IPS DF 6.9 (cell line): ENCODE measurements around the gene TTC21A.

Source experiments
- DNase-seq: peaks from one replicate; pipeline ENCODE4 v3.0.0-alpha.2; 2013; ENCODE audit warnings: low read depth, low spot score
- H3K27ac ChIP-seq: one replicate; pipeline ENCODE4 v1.5.1; 2013; ENCODE audit warnings: low read length, control low read depth
- H3K27me3 ChIP-seq: 2 replicates; pipeline ENCODE4 v1.6.1; 2013; ENCODE audit warnings: mild to moderate bottlenecking, low read length; ENCODE audit not compliant: control insufficient read depth, insufficient read depth
- H3K36me3 ChIP-seq: 2 replicates; pipeline ENCODE4 v1.6.1; 2013; ENCODE audit warnings: low read length; ENCODE audit not compliant: control insufficient read depth, insufficient read depth
- H3K4me1 ChIP-seq: 2 replicates; pipeline ENCODE4 v1.6.1; 2013; ENCODE audit warnings: low read length; ENCODE audit not compliant: control insufficient read depth, insufficient read depth
- H3K4me3 ChIP-seq: 2 replicates; pipeline ENCODE4 v1.5.1; 2013; ENCODE audit warnings: mild to moderate bottlenecking, low read length
- H3K9me3 ChIP-seq: 2 replicates; pipeline ENCODE4 v1.6.1; 2013; ENCODE audit warnings: low read length, inconsistent platforms; ENCODE audit not compliant: control insufficient read depth, insufficient read depth
- WGBS: extraction: QIAGEN DNeasy Blood & Tissue Kit; methylation state at CpG from one replicate; pipeline ENCODE4 v1.1.7; 2013; ENCODE audit warnings: mixed read lengths, missing lambda C conversion rate; ENCODE audit not compliant: insufficient read length, insufficient coverage; 5-methylcytosine and 5-hydroxymethylcytosine counted together

The TTC21A gene

DNA sequence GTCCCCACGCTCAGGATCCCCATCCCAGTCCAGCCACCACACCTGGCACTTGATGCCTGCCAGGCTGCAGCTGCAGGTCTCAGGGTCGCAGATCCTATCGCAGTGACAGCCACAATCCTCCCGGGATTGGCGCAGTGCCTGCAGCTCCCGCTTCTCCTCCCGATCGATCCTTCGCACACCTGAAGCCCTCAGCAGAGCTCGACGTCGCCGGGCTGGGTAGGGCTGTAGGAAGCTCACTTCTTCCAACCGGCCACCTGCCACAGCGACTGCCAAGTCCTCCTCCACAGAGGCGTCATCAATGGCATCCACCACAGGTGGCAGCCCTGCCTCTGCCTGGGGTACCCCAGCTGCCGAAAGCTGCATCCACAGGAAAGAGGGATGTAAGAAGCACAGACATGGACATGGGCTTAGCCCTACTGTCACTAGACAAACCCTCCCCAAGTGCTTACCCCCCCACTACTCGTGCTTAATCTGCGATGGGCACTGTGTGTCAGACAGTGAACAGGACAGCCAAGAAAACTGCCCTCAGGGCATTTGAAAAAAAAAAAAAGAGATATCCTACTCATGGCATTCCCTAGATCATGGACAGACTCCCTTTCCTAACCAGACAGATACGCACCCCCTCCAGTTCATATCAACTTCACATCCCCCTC lies 36.7 kb downstream of the TTC21A start:
- Histone ChIP-seq H3K27ac (no peak overlapping the region), H3K36me3 (peaks cover 27% of the 10 kb centered on the region)

DNA sequence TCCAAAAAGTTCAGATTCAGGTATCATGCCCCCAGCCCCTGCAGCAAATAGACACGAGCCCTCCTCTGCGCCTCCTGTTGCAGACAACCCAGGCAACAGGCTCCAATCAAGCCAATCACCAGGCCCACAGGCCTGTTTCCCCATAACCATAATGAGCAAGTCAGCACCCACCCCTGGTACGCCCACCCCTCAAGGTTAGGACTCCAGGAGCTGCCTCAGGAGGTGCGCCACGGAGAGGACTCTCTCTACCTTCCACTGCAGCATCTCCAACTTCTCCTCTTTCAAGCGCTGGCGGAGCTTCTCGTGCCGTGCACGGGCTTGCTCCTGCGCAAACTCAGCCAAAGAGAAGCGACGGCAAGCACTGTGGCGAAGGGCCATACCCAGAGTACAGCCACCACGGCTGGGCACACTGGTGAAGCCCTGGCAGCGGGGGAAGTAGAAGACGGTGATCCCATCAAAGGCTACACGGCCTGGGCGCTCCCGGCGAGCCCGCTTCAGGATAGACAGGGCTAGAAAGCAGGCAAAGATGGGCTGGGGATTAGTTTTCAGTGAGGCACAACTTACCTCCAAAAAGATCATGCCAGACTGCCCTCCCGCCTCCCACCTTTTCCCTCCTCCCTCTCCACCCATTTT lies 37.4 kb downstream of the TTC21A start:
- H3K36me3 ChIP-seq: peaks cover 27% of the 10 kb centered on the region
- no peak for DNase-seq
- H3K9me3 ChIP-seq: no peaks in the 10 kb centered on the region
- peaks cover 12% of the 10 kb centered on the region for H3K4me1 ChIP-seq
- H3K27me3 ChIP-seq: no peaks in the 10 kb centered on the region
- no CpG with 5 or more reads among the region's 23 CpGs for WGBS
- H3K4me3 ChIP-seq: no peak overlapping the region
- H3K27ac ChIP-seq: no peak overlapping the region

More for the DNA sequence above, 36.7 kb downstream of the TTC21A start:
- Histone ChIP-seq H3K4me3 (no peak overlapping the region), H3K9me3 (no peaks in the 10 kb centered on the region), H3K4me1 (peaks cover 12% of the 10 kb centered on the region), H3K27me3 (no peaks in the 10 kb centered on the region)
- no peak for DNase-seq
- no CpG with 5 or more reads among the region's 20 CpGs for WGBS

DNA sequence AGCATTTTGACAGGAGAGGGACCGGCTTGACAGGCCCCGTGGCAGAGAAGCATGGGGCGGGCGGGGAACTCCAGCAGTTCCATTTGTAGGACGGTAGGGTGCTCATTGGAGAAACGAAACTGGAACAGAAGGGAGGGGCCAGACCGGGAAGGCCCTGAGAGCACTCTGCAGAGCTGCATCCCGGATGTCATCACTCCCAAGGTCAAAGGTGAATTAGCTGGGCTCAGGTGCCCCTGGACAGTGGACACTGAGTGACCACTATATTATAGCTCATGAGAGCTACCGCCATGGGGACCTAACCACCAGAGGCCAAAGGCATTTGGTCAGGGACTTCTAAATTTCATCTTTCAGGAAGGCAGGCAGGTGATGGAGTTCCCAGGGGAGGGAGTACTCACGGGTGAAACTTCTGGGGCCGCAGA lies 38.6 kb downstream of the TTC21A start:
- Histone ChIP-seq H3K9me3 (no peaks in the 10 kb centered on the region), H3K27me3 (no peaks in the 10 kb centered on the region), H3K27ac (no peak overlapping the region), H3K36me3 (peaks cover 27% of the 10 kb centered on the region), H3K4me3 (no peak overlapping the region), H3K4me1 (peaks cover 17% of the 10 kb centered on the region)
- no CpG with 5 or more reads among the region's 11 CpGs for WGBS
- no peak for DNase-seq

DNA sequence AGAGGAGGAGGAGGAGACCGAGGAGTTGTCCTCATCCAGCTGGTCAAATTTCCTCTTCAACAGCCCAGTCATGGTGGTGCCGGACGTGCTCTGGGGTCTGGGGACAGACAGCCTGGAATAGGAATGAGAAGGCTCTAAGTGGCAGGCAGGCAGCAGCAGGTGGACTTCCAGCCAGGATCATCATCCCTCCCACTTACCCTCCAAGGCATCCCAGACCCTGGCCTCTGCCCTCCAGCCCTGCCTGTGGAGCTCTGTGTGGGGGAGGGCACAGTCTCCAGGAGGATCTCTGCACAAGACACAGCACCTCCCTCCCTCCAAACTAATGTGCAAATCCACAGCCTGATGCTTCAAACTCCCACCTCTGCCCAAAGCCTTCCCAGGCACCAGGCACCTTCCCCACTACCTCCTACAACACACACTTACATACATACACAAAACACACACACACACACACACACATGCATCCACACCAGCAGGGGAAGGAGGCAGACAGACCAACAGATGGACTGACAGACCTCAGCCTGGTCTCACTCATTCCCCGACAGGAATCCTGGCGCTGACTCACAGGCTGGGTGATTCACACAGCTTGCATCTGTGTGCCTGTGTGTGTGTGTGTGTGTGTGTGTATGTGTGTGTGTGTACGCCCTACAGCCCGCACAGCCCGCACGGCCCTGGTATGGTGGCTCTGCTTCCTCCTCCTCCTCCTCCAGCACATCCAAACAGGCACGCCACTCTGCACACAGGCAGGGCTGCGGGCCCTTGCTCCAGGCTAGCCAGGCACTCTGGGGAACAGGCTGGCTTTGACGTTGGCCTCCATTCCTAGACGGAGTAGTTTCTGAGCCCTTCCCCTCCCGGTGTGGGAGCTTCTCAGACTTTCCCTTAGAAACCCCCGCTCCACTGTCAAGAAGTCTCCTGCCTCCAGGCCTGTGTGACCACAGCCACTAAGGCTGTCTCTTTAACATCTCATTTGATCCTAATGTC lies 39.4 kb downstream of the TTC21A start:
- Histone ChIP-seq H3K4me3 (no peak overlapping the region), H3K9me3 (no peaks in the 10 kb centered on the region), H3K27me3 (no peaks in the 10 kb centered on the region), H3K36me3 (peaks cover 27% of the 10 kb centered on the region), H3K27ac (no peak overlapping the region), H3K4me1 (peaks cover 22% of the 10 kb centered on the region)
- DNase-seq: no peak
- WGBS: no CpG with 5 or more reads among the region's 15 CpGs

DNA sequence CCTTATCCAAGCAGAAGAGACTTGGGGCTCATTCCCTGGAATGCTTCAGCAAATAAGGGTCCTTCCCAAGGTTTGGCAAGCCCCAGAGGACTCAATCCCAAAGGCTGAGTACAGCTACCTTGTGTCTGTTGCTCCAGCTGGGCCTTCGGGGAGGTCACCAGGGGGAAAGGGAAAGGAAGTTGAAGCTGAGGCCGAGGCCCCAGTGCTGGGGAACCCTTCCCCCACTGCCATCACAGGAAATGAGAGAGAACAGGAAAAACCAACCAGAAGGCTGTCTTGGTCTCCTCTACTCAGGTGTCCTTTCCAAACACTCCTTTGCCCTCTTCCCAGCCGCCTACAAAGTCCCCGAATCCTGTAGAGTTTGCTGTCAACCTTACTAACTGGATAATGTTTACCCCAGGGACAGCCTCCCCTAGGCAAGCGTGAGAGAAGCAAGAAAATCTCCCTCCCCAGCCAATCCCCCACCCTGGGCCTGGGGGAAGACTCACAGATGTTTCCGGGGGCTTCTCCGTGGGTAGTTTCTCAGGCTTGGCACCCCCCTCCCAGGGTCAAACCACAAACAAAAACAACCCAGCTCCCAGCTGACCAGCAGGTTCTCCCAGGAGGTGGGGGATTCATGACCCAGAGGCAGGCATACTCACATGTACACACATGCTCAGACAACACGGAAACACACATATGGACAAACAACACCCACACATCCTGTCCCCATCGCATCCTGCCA lies 40.4 kb downstream of the TTC21A start:
- H3K4me1 ChIP-seq: peaks cover 22% of the 10 kb centered on the region
- H3K9me3 ChIP-seq: no peaks in the 10 kb centered on the region
- no peak for DNase-seq
- peaks cover 23% of the 10 kb centered on the region for H3K36me3 ChIP-seq
- no peaks in the 10 kb centered on the region for H3K27me3 ChIP-seq
- H3K27ac ChIP-seq: no peak overlapping the region
- H3K4me3 ChIP-seq: no peak overlapping the region
- no CpG with 5 or more reads among the region's 9 CpGs for WGBS

DNA sequence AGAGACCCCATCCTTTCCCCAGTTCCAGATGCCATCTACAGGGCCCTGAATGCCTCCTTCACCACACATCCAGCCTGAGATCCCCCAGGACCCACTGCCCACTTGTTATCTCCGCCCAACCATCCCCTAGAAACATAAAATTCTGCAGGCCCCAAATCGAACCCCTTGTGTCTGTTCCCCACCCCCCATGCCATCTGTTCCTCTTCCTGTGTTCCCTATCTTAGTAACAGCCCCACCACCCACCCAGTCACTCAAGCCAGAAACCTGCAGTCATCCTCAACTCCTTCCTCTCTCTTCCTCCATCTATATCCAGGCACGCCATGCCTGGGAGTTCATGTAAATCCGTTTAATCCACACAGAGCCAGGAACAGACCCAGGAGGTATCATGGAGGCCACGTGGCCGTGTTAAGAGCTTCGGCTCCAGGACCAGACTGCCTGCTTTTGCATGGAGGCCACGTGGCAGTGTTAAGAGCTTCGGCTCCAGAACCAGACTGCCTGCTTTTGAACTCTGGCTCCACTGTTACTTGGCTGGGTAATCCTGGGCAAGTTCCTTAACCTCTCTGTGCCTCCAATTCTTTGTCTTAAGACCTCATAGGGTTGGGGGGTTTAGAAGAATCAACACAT lies 41.1 kb downstream of the TTC21A start:
- no peaks in the 10 kb centered on the region for H3K9me3 ChIP-seq
- no peaks in the 10 kb centered on the region for H3K27me3 ChIP-seq
- no CpG with 5 or more reads among the region's 9 CpGs for WGBS
- H3K36me3 ChIP-seq: peaks cover 16% of the 10 kb centered on the region
- H3K4me3 ChIP-seq: no peak overlapping the region
- H3K27ac ChIP-seq: no peak overlapping the region
- peaks cover 22% of the 10 kb centered on the region for H3K4me1 ChIP-seq
- DNase-seq: no peak

DNA sequence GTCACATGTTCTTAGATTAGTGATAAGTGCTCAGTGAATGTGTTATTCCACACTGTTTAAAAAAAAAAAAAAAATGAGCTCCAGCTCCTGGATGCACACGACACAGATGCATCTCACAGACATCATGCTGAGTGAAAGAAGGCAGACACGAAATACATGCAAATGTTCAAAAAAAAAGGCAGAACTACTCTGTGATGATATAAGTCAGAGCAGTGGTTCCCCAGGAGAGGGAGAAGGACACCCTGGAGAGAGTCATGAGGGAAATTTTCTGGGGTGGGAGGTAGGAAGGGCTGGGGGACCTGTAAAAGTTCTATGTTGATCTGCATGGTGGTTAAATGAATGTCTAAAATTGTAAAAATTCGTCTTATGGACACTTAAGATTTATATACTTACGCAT lies 41.6 kb downstream of the TTC21A start:
- Histone ChIP-seq H3K27me3 (no peaks in the 10 kb centered on the region), H3K4me3 (no peak overlapping the region), H3K36me3 (peaks cover 11% of the 10 kb centered on the region), H3K27ac (no peak overlapping the region), H3K9me3 (no peaks in the 10 kb centered on the region), H3K4me1 (peaks cover 22% of the 10 kb centered on the region)
- WGBS: no CpG with 5 or more reads among the region's 4 CpGs
- DNase-seq: no peak

DNA sequence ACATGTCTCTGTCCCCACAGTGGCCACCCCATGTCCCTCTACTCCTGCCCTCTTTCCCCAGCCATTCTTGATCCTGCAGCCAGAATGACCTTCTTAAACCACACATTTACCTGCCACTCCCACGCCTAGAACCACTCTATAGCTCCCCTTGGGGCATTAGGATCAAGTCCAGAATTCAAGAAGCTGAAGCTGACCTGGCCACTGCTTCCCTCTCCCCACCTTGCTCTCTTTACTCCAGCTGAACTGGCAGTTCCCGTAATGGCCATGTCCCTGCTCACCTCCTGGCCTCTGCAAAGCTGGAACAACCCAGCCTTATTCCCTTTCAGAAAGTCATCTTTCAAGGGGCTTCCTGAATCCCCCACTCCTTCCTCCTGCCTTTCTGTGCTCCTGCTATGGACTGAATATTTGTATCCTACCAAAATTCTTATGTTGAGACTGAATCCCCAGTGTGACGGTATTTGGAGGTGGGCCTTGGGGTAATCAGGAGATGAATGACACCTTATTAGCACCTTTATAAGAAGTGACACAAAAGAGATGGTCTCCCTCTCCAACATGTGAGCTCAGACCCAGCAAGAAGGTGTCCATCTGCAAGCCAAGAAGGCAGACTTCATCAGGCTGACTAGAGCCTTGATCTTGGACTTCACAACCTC lies 42.1 kb downstream of the TTC21A start:
- H3K27ac ChIP-seq: no peak overlapping the region
- no peaks in the 10 kb centered on the region for H3K27me3 ChIP-seq
- peaks cover 23% of the 10 kb centered on the region for H3K4me1 ChIP-seq
- H3K36me3 ChIP-seq: peaks cover 6% of the 10 kb centered on the region
- WGBS: no CpG with 5 or more reads among the region's 3 CpGs
- H3K9me3 ChIP-seq: no peaks in the 10 kb centered on the region
- no peak overlapping the region for H3K4me3 ChIP-seq
- DNase-seq: no peak

DNA sequence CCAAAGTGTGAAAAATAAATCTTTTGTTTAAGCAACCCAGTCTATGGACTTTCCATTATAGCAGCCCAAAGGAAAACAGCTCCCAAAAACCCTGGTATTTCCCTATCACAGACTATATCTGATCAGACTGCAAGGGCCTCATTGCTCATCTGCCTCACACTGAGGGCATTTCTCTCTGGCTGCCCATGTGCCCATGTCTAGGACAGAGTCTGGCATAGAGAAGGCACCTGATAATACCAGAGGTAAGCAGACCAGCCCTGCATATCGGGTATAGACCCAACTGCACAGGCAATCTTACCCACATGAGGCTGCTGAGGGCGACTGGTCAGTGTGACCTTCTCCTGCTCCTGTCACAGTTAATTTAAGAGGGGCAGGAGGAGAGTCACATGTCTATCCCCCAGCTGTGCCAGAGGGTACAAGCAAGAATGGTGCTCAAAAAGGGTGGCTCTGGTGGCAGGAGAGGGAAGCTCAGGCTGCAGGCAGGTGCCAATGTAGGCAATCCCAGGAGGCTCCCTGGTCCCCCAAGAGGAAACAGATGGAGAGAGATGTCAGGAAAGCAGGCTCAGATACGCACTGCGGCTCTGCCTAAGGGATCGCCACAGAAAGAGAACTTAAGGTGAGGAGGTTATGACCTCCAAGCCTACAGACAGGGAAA lies 42.8 kb downstream of the TTC21A start:
- no peak overlapping the region for H3K4me3 ChIP-seq
- no peaks in the 10 kb centered on the region for H3K27me3 ChIP-seq
- DNase-seq: no peak
- no peaks in the 10 kb centered on the region for H3K9me3 ChIP-seq
- no peaks in the 10 kb centered on the region for H3K36me3 ChIP-seq
- peaks cover 25% of the 10 kb centered on the region for H3K4me1 ChIP-seq
- WGBS: no CpG with 5 or more reads among the region's 5 CpGs
- no peak overlapping the region for H3K27ac ChIP-seq
